GM13977 (cell line): ENCODE data around the gene CPNE5.
"Not testable (repeated sequence)": the region's sequence is repeated elsewhere in the genome, so short reads cannot be mapped to it uniquely, and the experiment has no call there.

ENCODE experiments used
- DNase-seq: peaks from one replicate; pipeline ENCODE4 v3.0.0; 2012; ENCODE audit warnings: low spot score
- in situ Hi-C: fragments of 300-500 bp; cut with MboI; formaldehyde crosslinking; loops from one replicate; pipeline ENCODE4 v1.12.0; 2022; ENCODE audit warnings: low sequenced_read_pairs, low pct_unique_long_range_greater_than_20kb, mixed read lengths, inconsistent platforms; ENCODE audit not compliant: unreplicated experiment
- TF ChIP-seq, protein P1 (sequence below): IDR thresholded peaks from 2 replicates; pipeline ENCODE4 v1.5.1; 2012; ENCODE audit warnings: mild to moderate bottlenecking, control low read depth; ENCODE audit not compliant: insufficient read depth; ENCODE audit errors: extremely low read depth, missing control alignments

CPNE5 gene

DNA sequence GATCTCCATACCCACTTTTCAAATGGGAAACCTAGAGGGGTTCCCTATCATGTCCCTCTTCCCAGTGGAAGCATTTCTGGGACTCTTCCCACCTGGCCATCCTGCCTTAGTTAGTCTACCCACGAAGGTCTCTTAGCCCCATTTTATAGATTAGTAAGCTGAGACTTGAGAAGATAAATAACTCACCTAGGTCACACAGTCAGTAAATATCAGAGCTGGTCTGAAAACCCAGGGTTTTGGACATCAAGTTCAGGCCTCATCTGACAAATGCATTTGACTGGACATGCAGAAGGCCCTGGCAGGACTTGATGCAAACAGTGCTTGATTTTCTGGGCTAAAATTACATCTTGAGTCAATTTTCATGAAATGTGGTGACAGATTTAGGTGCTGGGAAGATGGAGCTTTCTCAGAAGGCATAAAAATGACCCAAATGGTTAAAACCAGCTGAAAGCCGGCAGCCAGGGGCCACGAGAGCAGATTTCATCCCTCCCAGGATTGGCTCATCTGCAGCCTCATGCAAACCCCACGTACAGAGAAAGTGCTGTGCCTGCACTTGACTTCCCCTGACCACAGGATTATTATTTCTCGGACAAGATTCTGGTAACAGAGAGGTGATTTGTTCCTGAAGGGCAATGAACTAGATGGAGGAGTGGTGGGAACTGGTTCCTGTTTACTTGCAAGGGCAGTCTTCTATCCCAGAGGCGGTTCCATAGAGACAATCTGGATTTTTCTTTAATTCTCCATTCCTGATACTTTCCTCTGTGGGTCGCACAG, 23.1 kb downstream of the CPNE5 start:
- in situ Hi-C loops, result no loop called here
- no peak for DNase-seq
- TF ChIP-seq, protein P1, sequence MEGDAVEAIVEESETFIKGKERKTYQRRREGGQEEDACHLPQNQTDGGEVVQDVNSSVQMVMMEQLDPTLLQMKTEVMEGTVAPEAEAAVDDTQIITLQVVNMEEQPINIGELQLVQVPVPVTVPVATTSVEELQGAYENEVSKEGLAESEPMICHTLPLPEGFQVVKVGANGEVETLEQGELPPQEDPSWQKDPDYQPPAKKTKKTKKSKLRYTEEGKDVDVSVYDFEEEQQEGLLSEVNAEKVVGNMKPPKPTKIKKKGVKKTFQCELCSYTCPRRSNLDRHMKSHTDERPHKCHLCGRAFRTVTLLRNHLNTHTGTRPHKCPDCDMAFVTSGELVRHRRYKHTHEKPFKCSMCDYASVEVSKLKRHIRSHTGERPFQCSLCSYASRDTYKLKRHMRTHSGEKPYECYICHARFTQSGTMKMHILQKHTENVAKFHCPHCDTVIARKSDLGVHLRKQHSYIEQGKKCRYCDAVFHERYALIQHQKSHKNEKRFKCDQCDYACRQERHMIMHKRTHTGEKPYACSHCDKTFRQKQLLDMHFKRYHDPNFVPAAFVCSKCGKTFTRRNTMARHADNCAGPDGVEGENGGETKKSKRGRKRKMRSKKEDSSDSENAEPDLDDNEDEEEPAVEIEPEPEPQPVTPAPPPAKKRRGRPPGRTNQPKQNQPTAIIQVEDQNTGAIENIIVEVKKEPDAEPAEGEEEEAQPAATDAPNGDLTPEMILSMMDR, result no peak

DNA sequence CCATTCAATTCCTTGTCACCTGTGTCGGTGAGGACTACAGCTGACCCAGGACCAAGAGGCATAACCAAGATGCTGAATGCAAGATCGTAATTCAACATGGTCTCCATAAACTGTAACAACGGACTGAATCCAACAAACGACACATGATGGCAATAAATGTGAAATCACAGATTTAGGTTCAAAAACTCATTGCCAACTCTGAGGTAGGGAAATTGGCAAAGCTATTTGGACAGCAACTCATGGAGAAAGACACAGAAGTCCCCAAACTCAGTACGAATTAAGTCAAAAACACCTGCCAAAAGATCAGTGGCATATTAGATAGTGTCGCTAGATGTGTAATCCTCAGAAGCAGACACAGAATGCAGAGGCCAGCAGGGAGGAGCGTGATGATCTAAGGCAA, 25.0 kb downstream of the CPNE5 start:
- in situ Hi-C loops, result no loop called here
- TF ChIP-seq, protein P1, result no peak
- DNase-seq, result no peak

DNA sequence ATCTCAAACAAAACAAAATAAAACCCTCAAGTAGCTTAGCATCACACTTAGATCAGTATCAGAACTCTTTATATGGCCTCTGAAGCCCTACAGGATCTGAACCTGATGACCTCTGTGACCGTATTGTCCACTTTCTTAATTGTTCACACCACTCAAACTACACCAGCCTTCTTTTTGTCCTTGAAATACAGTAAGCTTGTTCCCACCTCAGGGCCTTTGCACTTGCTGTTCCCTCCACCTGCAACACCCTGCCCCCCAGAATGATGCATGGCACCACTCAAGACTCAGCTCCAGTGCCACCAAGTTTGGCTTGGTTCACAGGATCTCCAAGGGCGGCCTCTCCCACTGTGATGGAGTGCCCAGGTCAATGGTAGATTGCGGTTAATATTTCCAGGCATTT, 25.7 kb downstream of the CPNE5 start:
- no peak for DNase-seq
- TF ChIP-seq, protein P1, result no peak
- in situ Hi-C loops, result no loop called here

DNA sequence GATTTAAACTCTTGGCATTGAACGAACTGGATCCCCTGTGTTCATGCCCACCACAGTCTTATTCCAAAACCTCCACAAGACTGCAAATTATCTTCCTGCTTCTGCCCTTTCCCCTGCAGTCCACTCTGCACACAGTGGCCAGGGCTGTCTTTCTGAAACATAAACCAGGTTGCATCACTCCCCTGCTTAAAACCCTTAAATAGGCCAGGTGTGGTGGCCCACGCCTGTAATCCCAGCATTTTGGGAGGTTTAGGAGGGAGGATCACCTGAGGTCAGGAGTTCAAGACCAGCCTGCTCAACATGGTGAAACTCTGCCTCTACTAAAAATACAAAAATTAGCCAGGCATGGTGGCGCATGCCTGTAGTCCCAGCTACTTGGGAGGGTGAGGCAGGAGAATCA, 26.2 kb downstream of the CPNE5 start:
- in situ Hi-C loops, DNase-seq: not testable (repeated sequence)

DNA sequence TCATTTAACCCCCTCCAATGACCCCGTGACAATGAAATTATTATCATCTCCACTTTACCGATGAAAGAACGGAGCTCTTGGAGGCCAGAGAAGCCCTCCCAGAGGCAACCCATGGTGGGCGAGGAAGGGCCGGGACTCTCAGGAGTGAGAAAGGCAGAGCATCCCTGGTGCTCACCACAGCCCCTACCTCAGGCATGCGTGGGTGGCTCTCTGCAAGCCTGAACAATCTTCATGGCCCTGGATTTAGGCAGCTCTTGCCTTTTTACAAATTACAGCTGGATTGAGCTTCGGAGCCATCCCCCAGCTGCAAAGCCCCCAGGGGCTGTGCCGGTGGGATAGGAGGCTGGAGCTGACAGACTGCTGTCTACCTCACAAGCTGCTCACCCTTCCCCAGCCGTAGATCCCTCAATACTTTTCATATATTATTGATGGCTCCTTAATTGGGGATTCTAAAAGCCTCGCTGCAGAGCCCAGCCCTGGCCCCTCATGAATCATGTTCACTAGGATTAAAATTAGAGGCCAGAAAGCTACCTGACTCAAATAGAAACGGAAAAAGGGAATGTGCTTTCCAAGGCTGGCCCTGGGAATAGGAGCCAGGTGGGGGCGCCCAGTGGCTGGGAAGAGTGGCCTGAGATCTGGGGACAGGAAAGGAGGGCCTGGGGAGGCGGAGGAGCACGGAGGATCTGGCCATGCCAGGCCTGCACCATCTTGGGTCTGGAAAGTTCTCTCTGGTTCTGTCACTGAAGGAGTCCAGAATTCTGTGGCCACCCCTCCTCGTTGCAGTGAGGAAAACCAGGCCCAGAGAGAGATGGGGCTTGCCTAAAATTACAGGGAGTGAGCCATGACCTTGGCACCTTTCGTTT, 29.1 kb downstream of the CPNE5 start:
- TF ChIP-seq, protein P1, result no peak
- in situ Hi-C loops, result no loop called here
- DNase-seq, result no peak

DNA sequence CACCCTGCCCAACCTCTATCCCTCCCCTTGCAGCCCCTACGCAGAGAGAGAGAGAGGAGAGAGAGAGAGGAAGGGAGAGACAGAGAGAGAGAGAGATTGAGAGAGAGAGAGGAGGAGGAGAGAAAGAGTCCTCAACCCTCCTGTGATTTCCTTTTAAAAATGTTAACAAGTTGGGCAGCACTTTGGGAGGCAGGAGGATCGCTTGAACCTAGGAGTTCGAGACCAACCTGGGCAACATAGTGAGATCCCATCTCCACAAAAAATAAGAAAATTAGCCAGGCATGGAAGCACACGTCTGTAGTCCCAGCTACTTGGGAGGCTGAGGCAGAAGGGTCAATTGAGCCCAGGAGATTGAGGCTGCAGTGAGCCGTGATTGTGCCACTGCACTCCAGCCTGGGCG, 30.1 kb downstream of the CPNE5 start:
- in situ Hi-C loops, result no loop called here
- TF ChIP-seq, protein P1, result no peak
- no peak for DNase-seq

DNA sequence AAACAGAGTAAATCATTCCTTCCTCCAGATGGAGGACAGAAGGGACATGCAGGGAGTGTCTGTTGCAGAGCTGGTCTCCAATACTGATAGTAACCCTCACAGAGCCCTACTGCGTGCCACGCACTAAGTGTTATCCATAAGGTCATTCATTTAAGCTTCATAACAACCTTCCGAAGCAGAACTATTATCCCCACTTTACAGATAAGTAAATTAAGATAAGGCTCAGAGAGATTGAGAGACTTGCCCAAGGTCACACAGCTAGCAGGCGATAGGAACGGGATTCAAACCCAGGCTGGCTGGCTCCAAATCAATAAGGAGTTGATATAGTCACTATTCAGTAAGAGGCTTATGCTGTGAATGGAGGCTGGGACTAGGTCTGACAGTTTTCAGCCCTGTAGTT, 30.6 kb downstream of the CPNE5 start:
- DNase-seq, result no peak
- in situ Hi-C loops, result no loop called here
- TF ChIP-seq, protein P1, result no peak
